Stimulated activated CD8-positive, alpha-beta memory T cell treated with anti-CD3 and anti-CD28 coated beads, Interleukin-15, amount 100 ng/mL, for 4 hours (primary cell): ENCODE results near the gene CLOCK.

Experiments used
- DNase-seq, 2 donors: peaks; one replicate each; pipeline ENCODE4 v3.0.0-alpha.2; 2020; ENCODE audit warnings: low read depth in 2 of 2

CLOCK gene

DNA sequence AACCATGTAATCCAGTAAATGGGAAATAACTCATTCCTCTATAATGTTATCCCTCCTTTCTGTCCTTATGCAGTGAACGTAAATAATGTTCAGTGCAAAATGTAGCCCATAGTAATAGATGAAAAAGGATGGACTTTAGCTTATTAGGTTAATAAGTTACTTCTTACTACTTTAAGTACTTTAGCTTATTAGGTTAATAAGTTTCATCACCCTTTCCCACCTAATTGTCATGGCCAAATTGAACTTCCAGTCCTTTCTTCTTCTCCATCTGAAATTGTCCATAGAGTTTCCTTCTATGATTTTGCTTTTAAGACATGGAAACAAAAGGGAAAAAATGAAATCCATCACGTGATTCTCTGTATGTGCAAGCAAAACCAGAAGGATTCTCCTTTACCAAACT, 166.1 kb downstream of the CLOCK start:
- no peak for DNase-seq

DNA sequence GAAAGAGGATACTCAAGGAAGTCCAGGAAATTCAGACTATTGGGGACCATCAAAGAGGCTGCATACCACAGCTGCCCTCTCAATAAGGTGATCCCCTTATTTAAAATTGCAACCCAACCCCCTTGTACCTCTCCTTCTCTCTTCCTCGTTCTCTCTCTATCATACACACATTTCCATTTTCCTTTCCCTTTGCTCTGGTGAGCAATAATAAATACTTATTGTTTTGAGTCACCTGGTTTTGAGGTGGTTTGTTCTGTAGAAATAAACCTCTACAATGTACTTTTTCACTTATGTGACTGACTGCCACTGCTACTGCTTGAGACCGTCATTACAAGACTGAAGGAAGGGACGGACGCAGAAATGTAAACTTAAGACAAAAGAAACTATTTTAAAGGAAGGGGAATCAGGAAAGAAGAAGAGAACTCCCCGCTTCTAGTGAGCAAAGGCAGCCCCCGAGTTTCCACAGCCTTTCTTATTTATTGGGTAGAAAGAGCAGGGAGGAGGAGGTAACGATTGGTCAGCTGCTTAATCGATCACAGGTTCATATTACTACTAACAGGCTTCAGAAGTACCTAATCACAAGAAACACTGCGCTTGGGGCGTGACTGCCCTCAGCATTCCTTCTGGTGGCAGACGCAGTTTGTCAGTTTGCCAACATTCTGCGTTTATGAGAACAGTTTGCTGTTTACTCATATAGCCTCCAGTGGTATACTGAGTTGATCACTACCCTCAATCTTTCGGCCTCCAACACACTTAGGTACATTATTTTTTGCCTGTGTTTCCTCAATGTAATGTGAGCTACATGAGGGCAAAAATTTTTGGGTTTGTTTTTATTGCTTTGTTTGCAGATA, 167.9 kb downstream of the CLOCK start:
- no peak for DNase-seq
